ENCODE measurements around the gene CELSR1.
"Not testable (repeated sequence)": the region's sequence is repeated elsewhere in the genome, so short reads cannot be mapped to it uniquely, and the experiment has no call there.

Gene CELSR1

GRCh38 chr22:46479046-46479445 is 58.4 kb downstream of the CELSR1 start:
- no peak for DNase-seq

- no peak for DNase-seq
Measured at GRCh38 chr22:46478083-46478551, 59.3 kb downstream of the CELSR1 start.

DNA sequence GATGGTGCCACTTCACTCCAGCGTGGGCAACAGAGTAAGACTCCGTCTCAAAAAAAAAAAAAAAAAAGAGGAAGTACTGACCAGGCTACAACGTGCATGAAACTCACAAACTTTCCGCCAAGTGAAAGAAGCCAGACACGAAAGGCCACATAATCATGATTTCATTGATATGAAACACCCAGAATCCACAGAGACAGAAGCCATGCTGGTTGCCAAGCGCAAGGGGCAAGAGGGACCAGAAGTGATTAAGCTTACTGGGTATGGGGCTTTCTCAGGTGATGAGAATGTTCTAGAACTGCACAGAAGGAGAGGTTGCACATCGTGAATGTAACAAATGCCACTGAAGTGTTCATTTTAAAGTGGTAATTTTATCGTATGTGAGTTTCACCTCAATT is 60.9 kb downstream of the CELSR1 start:
- DNase-seq, result peak in 1 of 2 donors; percentile 64

DNA sequence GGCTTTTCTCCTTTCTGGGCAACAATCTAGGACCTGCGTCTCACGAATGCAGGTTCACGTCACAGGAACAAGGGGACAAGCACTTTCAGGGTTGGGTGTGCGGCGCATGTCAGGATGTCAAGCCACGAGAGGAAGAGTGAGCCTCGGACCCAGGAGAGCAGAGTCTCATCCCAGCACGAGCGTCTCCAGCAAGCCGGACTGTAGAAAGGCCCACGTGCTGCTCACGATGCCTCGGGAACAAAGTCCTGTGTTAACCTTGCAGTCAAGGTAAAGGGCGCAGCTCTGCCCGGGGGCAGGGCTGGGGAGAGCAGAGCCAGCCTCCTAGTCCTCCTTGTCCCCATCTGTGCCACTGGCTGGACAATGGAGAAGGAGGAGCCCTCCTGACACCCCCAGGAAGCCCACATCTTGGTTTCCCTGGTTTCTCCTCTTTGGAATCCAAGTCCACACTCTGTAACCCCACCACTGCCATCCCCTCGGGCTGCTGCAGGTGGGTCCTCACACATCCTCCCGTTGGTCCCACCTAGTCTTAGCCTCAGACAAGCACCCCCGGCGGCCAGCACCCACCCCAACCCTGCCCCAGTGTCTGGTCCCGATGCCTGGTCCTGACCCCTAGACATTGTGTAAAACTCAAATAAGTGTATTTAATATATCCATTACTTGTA is 63.4 kb downstream of the CELSR1 start:
- no peak for DNase-seq

GRCh38 chr22:46473021-46473779 is 64.2 kb downstream of the CELSR1 start:
- no peak for DNase-seq

DNA sequence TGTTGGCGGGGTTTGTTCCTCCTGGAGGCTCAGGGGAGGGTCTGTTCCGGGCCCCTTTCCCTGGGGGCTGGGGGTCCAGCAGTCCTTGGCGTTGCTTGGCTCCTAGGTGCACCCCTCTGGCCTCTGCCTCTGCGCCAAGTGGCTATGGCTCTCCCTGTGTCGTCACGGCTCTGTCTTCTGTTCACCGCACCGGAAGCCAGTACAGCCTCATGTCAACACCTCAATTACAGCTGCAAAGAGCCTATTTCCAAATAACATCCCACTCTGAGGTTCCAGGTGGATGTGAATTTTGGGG is 64.8 kb downstream of the CELSR1 start:
- no peak for DNase-seq

DNA sequence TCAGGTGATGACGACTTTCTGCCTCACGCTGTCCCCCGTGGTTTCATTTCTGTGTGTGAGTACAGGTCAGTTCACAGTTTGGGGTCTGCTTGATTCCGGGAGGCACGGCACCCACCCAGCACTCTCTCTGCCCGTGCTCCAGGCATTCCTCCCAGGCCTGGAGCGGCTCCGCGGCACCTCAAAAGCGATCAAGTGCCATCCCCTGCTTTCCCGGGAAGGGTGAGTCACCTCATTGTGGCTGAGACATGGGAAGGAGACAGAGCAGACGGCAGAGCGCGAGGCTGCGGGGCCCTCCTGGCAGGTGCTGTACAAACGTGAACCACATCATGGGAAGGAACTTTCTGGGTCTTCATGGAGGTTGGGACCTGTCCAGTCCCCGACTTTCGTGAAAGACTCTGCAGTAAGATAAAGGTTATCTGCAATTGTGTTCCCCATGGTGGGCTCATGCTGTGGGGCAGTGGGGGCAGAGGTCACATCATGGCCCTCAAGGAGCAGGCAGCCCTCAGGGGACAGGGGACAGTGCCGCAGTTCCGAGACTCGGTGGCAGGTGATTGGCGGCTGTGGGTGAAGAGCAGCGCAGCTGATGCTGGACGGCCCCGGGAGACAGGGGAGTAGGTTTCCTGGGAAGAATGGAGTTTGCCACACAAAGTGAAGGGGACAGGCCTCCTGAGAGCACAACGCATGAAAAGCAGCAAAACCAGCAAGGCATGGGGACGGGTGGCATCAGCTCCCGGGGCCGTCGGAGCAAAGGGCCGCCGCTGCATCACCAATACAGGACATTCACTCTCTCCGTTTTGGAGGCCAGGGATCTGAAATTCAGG is 65.3 kb downstream of the CELSR1 start:
- DNase-seq, result no peak

DNA sequence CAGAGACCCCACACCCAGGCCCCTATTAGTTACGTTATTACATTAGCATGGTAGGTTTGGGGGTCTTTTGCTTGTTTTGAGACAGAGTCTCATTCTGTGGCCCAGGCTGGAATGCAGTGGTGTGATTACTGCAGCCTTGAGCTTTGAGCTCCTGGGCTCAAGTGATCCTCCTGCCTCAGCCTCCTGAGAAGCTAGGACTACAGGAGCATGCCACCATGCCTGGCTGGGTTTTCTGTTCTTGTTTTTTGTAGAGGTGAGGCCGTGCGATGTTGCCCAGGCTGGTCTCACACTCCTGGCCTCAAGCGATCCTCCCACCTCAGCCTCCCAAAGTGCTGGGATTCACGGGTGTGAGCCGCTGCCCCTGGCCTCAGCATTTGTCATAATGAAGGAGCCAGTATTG is 66.1 kb downstream of the CELSR1 start:
- not testable (repeated sequence) for DNase-seq

DNA sequence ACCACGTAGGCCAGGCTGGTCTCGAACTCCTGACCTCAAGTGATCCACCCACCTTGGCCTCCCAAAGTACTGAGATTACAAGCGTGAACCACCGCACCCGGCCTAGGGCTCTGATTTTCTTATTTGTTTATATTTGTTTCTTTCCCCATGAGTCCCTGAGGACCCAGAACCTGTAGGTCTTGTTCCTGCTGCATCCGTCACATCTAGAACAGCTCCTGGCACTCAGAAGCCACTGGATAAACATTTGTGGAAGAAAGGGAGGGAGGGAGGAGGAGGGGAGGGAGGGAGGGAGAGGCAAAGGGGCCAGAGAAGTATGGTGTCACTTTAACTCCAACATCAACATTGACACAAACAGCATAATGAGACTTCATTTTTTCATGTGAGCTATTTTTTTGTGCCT is 67.7 kb downstream of the CELSR1 start:
- no peak for DNase-seq

DNA sequence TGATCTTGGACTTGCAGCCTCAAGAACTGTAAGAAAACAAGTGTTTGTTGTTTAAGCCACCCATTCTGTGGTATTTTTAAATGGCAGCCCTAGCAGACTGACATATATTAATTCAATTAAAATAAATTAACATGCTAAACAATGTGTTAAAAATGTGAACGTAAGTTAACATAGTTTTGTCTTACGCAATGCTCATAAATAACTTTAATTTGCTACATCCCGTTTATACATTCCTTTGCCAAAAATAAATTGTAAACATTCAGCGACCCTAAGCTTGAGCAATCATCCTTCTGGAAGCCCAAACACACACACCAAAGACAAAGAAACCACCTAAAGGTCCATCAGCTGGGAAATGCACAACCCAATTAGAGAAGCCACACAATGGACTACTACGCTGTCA is 70.4 kb downstream of the CELSR1 start:
- no peak for DNase-seq

DNA sequence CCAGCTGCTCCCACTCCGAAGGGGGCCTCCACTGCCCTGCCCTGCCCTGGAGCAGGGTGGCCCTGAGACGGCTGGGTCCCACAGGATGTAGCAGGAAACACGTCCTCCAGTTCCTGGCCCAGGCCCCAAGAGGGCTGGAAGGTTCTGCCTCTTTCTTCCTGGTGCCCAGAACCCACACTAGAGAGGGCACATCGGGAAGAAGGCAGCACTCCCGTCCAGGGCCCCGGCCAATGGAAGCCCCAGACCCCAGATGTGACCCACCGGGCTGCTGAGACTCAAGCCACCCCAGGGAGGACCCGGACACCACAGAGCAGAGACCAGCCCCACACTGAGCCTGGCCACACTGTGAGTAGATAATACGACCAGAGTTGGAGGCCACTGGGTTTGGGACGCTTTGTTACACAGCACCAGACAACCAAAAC is 71.2 kb downstream of the CELSR1 start:
- DNase-seq, result no peak

DNA sequence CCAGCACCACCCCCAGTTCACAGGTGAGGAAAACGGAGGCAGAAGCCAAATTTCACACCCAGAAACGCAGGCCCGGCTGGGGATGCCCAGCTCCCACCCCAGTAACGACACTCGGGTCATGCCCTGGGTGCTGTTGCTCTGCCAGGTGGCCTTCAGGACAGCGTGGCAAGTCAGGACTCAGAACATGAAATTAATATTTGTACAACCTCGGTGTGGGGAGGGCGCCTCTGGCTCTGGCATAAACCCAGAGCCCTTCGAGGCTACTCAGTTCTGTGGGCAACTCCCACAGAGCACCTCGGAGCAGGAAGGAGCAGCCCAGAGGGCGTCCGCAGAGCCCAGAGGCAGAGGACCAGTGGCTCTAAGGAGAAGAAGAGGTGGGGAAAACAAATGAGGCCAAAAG is 71.6 kb downstream of the CELSR1 start:
- no peak for DNase-seq

GRCh38 chr22:46465345-46465720 is 72.1 kb downstream of the CELSR1 start:
- DNase-seq, result no peak

DNA sequence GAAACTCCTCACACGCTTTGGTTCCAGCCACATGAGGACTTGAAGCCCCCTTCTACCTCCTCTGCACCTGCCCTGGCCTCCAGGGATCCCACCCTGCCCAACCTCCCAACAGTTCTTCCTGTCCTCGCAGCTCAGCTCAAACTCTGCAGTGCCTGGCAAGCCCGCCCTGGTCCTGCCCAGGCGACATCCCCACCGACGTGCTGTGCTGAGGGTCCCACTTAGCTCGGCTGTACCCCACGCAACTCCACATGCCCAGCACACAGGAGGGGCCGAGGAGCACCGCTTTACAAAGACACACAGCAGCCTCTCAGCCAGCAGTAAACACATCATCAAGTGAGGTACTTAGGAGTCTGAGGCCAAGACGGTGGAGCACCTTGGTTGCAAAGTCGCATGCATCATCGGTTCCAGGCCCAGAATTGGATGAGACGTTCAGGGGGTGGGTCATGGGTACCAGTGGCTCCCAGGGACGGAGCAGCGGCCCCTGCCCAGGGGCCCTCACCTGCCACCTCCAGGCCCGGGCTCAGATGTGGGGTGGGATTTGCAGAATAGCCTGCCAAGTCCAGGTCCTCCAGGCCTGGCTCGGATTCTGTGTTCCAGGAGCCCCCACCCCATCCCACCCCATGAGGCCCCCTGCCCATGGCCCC is 72.6 kb downstream of the CELSR1 start:
- DNase-seq, result no peak

GRCh38 chr22:46464296-46464695 is 73.1 kb downstream of the CELSR1 start:
- DNase-seq, result no peak

- DNase-seq, result no peak
Measured at GRCh38 chr22:46463435-46464227, 73.8 kb downstream of the CELSR1 start.

GRCh38 chr22:46462726-46463371 is 74.6 kb downstream of the CELSR1 start:
- DNase-seq, result no peak

DNA sequence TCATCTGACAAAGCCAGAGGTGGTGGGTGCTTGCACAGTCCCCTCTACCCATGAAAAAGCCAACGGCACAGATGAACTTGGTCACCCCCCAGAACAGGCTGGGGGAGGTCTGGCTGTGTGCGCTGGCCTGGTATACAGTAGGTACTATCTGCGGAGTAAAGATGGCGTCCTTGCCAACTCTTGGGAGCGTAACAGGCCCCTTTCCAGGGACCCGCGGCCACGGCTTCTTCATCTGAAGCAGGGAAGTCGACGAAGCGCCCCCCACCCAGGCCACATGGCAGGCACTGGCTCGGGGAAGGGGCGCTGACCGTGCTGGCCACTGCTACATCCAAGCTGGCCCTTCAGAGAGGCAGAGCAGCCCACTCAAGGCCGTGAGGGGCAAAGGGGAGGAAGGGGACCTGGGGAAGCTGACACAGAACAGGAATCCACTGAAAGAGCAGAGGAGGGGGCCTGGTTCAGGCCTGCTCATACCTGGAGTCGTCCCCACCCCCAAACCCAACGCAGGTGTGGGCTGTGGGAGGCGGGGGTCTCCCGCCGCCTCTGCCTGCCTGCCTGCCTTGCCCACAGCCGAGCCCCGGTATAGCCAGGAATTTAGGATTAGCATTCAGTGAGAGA is 75.7 kb downstream of the CELSR1 start:
- DNase-seq, result no peak

DNA sequence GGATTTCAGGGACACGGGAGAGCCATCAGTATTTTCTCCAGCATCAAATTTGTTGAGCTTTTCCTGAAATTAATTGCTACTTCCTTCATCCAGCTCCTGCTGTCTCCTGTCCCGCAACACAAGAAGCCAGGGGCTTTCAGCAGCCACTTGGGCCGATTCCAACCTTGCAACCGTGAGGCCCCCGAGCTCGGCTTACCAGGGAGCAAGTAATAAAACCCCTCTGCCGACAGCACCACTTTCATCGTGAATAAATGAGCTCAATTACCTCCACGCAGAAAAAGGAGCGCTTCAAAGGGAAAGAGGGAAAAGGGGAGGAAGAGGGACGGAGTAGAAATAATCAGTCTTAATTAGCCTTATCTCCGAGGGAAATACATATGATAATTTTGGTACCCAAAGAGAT is 76.6 kb downstream of the CELSR1 start:
- DNase-seq, result no peak

GRCh38 chr22:46459347-46460065 is 77.9 kb downstream of the CELSR1 start:
- no peak for DNase-seq

- DNase-seq, result no peak
Measured at GRCh38 chr22:46458525-46458924, 78.9 kb downstream of the CELSR1 start.
